ENCODE data around the gene ZBTB22.

Gene ZBTB22

DNA sequence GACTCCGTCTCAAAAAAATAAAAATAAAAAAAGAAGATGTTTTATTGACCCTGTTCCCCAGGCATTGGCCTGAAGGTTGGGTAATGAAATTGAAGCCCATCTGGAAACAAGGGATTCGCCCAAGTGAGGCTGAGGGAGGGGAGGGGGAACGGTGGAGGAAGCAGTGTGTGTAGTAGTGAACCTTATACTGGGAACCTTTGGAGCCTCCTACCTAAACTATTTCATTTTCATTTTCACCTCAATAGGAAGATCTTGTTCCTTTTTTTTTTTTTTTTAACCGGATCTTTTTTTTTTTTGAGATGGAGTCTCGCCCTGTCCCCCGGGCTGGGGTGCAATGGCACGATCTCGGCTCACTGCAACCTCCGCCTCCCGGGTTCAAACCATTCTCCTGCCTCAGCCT is 13.2 kb upstream of the ZBTB22 start:
- no peak for DNase-seq (ENCODE audit: low read depth in 2 of 2)

DNA sequence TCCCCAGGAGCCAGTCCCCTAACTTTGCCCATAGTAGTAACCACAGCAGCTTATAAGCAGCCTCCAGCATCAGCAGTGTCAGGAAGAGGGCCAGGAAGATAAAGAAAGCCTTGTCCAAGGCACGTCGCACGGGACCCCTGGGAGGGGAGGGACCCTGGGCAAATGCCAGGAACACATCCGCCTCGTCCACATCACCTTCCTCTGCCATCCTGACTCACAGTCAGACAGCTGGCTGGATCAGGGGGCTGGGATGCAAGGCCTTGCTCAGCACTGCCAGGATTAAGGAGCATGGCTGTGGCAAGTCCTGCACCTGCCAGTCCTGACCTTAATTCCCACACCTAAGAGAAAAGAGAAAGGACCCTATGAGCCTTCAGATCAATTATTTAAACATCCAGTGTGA is 11.5 kb upstream of the ZBTB22 start:
- DNase-seq (ENCODE audit: low read depth in 2 of 2): no peak

DNA sequence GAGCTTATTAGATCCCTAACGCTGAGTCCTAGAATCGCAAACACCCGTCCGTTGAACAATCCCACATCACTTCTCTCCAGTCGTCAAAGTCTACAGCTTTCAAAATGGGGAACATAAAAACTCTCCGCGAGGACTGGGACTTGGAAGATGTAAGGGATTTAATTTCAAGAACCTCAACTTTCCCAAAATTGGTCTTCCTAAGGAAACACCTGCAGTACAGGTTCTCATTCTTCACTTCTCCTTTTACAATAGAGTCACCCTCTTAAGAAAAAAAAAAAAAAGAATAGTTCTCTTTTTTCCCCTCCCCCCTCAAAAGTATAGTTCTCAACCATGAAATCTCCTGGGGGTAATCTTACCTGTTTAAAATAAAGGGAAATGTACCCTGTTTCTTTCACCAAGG is 6.6 kb upstream of the ZBTB22 start:
- no peak for DNase-seq (ENCODE audit: low read depth in 2 of 2)

DNA sequence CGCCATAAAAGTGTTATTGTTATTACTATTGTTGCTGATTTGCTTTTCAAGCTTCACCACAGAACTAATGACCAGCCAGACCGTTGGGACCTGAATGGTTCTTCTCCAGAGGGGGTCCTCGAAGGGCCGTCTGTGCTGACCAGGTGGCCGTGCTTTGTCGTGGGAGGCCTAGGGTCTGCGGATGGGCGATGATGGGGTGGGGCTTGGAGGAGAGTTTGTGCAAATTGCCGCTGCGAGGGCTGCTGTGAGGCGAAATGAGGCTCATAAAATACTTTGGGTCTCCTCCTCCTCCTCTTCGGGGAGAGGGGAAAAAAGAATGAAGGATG is 6.0 kb upstream of the ZBTB22 start:
- DNase-seq (ENCODE audit: low read depth in 2 of 2): no peak

DNA sequence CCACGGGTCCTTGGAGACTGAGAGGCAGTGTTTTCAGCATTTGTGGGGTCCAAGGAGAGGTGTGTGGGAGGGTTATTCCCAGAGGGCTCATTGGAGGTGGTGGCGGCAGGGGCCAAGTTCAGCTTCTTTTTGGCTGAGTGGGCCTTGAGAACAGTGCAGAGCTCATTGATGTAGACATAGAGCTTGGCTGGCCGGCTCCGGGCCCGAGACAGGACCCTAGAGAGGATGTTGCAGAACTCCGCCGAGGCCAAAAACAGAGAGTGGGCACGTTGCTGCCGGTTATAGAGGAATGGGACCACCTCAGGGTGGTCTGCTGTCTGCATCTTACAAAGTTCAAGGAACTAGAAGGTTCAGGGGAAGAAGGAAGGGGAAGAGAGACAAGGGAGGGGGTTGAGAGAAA is 3.7 kb upstream of the ZBTB22 start:
- DNase-seq (ENCODE audit: low read depth in 2 of 2): no peak

DNA sequence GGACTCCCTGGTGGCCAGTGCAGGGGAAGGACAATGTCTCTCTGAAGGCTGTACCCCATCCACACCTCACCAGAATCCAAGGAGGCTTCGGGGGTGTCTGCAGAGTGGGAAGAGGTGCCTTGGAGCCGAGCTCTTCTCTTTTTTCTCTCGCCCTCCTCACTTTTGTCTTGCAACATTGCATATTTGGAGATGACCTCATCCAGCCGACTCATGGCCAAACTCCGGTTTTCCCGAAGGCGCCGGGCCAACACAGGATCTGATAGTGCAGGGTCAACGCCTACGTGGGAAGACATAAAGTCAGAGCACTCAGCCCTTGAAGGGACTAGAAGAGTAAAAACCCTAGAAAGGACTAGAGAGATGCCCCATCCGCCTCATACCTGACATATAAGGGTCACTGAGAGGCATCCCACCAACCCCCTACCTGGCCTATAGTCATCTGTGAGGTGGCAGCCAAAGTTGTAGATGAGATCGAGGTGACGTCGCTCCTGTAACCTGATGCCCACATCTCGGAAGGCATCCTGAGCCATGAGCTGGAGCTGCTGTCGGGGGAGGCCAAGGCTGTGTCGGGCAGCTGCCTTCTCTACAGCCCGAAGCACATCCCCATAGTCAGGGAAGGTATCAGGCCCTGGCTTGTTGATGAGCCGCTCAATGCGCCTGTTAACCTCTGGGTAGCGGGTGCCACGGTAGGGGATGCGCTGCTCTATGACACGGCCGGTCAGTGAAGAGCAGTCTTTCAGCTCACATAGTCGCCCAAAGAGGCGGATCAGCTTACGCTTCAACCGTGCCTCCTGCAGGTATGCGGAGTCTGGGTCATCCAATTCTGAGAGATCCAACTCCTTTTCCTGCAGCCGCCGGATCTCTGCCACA is 3.0 kb upstream of the ZBTB22 start:
- no peak for DNase-seq (ENCODE audit: low read depth in 2 of 2)

DNA sequence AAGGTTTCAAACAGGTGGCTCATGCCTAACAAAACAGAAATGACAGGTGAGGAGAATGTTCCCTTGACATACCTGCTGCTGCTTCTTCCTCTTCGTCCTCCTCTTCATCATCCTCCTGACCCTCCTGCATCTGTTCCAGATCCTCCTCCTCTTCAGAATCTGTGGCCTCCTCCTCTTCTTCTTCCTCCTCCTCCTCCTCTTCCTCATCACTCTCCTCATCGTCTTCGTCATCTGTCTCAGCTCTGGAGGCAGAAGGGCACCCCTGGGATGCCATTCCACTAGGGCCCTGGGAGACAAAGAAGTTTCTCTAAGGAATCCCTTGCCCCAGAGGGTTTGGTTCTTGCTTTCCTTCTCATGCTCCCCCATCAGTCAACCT is 2.4 kb upstream of the ZBTB22 start:
- no peak for DNase-seq (ENCODE audit: low read depth in 2 of 2)

DNA sequence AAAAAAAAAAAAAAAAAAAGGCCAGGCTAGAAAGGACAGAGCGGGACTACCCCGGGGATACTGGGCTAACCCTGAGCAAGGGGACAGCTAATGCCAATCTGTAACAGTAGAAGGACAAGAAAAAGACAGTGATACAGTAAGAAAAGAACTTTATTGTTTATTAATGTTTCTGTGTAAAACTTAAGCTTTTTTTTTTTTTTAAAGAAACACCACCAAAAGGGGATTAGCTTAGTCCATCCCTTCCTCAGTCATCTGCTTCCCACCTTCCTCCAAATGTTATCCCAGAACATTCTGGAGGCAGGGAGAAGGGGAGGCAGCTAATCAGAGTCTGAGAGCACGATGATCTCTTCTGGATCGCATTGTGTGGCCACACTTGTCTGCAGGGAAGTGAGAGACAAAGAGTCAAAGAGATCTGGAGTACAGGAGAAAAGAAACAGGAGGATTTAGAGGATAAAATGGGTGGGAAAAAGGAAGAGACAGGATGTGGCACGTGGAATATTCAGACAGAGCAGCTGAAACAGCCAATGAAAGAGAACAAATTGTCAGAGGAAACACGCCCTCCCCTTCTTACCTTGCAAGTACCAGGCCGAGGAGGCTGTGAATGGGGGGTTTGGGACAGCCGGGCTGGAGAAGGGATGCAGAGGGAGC is 1.0 kb upstream of the ZBTB22 start:
- DNase-seq (ENCODE audit: low read depth in 2 of 2): no peak

DNA sequence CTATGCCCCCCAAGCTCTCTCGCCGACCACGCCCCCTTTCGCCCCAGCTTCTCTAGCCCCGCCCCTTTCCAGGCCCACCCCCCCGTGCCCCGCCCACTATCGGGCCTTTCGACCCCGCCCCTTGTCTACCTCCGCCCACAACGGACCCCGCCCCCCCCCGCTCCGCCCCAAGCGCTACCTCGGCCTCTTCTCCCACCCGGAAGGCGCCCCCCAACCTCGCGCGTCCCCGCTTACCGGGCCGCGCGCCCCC is 200 bp downstream of the ZBTB22 start:
- peak in 1 of 2 donors; percentile 23 for DNase-seq (ENCODE audit: low read depth in 2 of 2)

DNA sequence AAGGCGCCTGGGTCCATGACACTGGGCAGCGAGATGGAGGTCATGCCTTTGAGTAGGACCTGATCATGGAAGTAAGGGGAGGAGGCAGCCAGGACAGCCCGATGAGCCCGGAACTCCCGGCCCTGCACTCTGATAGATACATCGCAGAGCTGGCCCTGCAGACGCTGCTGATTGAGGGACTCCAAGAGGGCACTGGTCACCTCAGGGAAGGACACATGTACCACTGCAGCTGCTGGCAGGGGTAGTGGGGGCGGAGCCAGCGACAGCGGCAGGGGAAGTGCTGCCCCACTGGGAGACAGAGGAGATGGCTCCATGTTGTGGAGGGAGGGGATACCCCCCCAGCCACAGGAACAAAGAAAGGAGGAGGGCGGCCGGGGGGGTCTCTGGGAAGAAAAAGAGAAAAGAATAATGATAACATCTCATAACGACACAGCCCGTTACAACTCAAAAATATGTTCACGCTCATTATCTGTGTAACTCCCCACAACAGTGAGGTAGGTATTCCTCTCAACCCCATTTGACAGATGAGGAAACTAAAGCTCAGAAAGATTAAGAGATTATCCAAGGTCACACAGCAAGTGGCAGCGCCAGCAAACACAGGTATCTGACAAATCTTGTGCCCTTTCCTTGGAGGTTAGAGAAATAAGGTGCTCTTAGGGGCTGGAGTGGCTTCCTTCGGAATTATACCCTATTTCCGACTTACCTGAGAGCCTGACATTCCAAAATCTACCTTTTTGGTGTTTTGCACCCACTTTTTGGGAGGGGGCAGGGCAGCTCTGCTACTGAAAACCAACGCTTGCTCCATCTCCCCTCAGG is 733 bp downstream of the ZBTB22 start:
- no peak for DNase-seq (ENCODE audit: low read depth in 2 of 2)

DNA sequence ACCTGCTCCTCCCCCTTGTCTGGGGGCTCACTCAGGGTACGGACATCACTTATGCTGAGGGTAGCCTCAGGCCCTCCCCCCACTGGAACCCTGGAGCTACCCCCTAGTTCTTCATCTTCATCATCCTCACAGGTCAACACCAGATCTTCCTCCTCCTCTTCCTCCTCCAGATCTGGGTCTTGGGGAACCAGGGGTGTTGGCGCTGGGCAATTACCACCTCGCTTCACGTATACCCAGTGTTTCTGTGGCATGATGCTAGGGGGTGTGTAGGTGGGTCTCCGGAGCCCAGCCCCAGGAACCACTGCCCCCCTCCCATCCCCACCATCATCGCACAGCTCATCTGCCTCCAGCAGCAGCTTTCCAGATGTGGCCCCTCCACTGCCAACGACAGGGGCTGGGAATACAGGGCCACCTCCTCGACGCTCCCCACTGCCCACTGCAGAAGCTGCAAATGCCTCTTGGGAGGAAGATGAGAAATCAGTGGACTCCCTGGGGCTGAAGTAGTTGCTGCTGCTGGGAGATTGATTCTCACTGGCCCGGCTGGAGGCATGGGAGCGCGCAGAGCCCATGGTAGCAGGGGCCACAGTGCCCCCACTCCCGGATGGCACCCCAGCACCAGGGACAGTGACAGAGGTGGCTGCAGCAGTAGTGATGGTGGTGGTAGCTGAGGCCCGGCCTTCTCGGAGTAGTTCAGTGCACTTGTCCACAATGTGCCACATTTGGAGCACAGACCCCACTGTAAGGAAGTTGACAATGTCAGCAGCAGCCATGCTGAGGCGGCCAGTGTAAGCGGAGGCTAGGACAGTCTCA is 1.5 kb downstream of the ZBTB22 start:
- DNase-seq (ENCODE audit: low read depth in 2 of 2): no peak

DNA sequence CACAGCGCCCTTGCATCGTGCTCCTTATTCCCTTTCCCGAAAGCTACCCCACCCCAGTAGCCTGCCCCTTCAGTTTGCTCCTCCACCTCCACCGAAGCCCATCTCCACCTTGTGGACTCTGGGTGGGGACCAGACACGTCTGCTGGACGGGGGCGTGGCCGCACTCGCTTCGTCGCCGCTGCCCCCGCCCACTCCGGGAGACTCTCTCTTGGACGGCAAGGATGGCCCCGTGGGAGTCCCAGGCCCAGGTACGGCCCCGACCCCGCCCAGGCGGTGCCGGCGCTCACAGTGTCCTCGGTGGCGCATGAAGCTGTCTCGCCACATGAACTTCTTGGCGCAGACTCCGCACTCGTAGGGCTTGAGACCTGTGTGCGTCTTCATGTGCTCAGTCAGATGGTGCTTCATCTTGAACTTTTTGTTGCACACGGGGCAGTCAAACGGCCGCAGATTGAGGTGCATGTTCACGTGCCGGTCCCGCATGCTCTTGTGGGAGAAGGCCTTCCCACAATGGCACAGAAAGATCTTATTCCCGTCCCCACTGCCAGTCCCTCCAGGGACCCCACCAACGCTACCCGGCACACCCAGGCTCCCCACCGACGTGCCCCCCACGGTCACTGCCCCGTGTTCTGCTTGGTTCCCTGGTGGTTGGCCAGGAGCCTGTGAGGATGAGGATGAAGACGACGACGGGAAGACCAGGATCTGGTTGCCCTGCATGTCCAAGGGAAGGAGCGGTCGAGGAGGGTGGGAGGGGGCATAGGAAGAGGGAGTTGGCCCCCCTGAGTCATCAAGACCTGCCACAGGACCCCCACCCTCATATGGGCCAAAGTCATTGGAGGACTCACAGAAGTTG is 2.4 kb downstream of the ZBTB22 start:
- DNase-seq (ENCODE audit: low read depth in 2 of 2): no peak

DNA sequence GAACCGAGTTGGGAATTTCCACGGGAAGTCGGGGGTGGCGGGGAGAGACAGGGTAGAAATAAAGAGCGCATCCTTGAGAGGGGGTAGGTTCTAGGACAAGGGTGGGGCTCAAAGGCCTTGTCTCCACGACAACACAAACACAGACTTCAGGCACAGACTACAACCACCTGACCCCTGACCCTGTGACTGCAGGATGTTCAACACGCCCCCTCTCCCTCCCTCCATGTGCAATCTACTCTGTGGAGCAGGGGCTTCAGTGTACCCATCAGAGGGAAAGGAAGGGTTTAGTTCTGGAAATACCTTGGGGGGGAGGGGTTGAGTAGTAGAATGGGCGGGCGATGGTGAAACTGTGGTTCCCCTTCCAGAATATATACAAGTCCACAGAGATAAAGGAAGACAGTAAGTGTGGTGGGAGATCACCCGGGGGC is 3.0 kb downstream of the ZBTB22 start:
- DNase-seq (ENCODE audit: low read depth in 2 of 2): peak; percentile 42

DNA sequence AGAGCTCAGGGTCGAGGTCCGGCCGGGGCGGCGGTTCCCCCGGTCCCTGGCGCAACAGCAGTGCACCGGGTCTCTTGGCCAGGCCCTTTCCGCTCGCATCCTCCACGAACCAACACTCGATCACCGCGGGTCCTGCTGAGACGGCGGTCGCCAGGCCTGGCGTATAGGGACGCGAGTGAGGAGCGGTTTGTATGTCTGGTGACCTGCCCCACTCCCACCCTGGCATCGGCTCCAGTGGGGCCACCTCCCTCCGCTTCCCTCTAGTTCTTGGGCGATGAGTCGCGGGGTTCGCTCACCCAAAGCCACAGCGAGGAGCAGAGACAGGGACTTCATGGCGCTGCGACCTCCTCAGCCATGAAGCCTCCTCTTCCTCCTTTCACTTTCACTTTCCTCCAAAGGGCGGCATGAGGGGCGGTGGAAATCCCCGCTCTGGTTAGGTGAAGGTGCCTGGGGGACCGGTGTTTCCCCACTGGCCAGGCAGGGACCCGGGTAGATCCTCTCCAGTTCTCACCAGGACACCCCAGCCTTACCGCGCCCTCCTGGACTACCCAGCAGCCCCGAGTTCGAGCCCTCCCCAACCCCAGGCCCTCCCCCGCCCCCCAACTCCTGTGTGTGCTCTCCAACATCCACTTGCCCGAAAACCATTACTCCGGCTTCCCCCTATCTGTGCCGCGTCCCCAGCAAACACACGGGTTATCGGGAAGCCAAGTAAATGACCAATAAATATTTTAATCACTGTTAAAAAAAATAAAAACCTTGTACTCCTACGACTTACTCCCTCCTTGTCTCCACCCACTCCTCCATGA is 3.6 kb downstream of the ZBTB22 start, which contains the start of gene TAPBP:
Gene TAPBP (minus strand): TSS at position 370 of the 806 bp plus-strand sequence. CDS start 37 bp downstream, at position 333.
- peak; percentile 62 for DNase-seq (ENCODE audit: low read depth in 2 of 2)

DNA sequence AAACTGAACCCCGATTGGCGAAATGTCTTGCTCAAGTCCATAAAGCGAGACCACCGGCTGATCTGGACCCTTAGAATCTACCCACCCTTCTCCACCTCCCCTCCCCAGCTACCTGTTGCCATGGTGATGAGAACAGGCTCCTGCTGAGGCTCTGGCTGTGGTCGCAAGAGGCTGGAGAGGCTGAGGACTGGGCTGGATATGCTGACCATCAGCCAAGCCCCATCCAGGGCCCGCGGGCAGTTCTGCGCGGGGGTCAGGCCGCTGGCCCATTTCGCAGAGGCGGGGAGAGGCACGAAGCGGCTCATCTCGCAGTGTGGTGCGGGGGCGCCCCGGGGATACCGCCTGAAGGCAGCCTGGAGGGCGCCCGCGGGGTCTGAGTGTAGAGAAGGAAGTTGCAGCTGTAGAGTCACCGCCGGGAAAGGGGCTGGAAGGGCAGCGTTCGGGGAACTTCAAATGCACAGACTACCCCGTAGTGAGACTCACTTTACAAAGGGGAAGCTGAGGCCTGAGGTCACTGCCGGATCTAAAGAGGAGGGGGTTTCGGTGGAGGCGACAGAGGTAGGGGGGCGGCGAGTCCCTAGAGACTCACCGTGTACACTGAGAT is 4.3 kb downstream of the ZBTB22 start:
- no peak for DNase-seq (ENCODE audit: low read depth in 2 of 2)

DNA sequence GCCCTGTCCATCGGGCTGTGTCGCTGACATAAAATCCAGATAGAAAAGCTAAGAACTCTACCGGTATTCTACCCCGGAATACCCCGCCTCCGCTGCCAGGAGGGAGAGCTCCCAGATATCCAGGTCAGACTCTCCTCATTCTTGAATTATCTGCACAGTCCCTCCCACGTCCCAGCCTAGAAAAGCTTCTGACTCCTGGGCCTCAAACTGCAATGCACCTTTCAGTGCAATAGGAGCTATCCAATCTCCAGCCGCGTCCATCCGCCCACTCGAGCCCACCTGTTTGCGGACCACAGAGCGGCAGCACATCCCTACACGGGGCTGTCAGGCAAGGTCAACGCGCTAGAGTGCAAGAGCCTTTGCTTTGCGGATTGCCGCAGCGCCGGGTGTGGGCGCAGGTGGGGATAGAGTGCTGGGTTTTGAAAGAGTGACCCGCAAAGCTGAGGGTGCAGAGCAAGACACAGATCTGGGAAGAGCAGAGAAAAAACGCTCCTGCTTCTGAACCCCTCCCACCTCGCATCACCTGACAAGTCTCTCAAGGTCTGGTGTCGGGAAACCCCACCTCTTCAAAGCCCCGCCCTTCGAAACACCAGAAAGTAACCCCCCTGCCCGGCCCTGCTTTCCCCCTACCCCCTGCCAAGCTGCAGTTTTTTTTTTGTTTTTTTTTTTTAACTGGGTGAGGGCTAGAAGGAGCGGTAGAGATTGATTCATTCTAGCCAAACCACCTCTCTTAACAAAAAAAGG is 5.0 kb downstream of the ZBTB22 start:
- peak; percentile 56 to 65 for DNase-seq (ENCODE audit: low read depth in 2 of 2)

DNA sequence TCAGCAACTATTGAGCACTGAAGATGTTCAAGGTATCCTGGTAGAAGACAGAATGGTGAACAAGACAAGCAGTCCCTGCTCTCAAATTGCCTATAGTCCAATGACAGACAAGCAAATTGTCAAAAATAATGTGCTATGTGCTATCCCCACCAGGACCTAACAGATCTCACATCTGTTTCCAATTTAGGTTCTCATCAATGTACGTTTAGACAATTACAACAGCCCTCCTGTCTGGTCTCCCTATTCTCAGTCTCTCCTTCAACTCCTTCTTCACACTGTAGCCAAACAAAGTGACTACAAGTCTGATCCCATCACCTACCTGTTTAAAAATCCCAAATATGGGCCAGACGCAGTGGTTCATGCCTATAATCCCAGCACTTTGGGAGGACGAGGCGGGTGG is 11.2 kb downstream of the ZBTB22 start:
- no peak for DNase-seq (ENCODE audit: low read depth in 2 of 2)

DNA sequence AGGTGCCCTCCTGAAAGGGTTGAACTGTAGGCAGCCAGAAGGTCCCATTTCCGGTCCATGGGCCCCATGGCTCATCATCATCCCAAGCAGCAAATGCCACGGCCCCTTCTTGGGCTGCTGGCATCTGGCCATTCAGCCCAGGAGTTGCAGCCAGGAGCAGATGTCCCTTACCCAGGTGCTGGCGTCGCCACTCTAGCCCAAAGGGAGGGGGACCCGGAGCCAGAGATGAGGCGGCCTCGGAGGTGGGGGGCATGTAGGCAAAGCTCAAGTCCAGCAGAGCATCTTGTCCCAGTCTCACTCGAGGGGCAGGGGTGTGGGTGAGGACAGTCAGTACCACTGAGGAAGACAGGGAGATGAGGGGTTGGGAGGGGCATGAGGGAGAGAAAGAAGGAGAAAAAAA is 12.5 kb downstream of the ZBTB22 start:
- DNase-seq (ENCODE audit: low read depth in 2 of 2): no peak

DNA sequence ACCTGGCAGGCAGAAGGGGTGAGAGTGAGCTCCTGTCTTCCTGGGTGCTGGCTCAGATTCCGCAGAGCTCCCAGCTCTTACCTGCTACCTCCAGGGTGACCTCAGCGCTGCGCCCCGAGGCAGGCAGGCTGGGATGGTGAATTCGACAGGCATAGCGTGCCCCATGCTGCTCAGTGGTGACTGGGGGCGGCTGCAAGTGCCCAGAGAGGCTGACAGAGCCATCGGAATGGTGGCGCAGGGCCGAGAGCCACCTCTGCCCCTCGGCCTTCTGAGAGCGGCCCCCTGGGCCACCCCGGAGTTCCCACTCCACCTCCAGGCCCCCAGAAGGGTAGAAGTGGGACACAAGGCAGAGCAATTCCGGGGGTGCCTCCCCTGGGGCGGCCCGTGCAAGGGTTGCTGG is 13.3 kb downstream of the ZBTB22 start:
- no peak for DNase-seq (ENCODE audit: low read depth in 2 of 2)
